H1 (cell line): Measurements from ENCODE around the gene SSH2. TPM values are rescaled to one million over a fixed set of nuclear protein-coding genes. Genes with fewer than 3 reads are reported as not detected.

Experiments used
- CTCF ChIA-PET: fragments of 300-600 bp; sonication (Branson Sonifier 250); formaldehyde crosslinking; loops from one replicate; lab custom pipeline; 2021; ENCODE audit not compliant: partially characterized antibody; lab: Charles Lee
- POLR2A ChIA-PET: fragments of 300-600 bp; sonication (Branson Sonifier 250); formaldehyde crosslinking; loops from one replicate; lab custom pipeline; 2021; ENCODE audit warnings: inconsistent platforms; ENCODE audit not compliant: partially characterized antibody; lab: Charles Lee
- DNase-seq, 2 experiments: peaks; one replicate each; pipeline versions ENCODE4 v3.0.0 to v3.0.0-alpha.2; 2010 to 2022; ENCODE audit warnings: low spot score in 2 of 2, low read depth in 1 of 2, mixed read lengths in 1 of 2
- FAIRE-seq: peaks from 2 replicates; lab custom pipeline; 2011; peaks lifted over from hg19 to GRCh38; lab: Jason Lieb, UNC
- H2AFZ ChIP-seq: 2 replicates; pipeline ENCODE4 v1.8.1; 2012; ENCODE audit warnings: low read length, inconsistent platforms
- H2AK5ac ChIP-seq: 2 replicates; pipeline ENCODE4 v1.6.1; 2013; ENCODE audit warnings: low read depth, low read length
- H2BK120ac ChIP-seq: replicated peaks from 2 replicates; pipeline ENCODE3; 2013; ENCODE audit warnings: low read depth, low read length, inconsistent platforms
- H2BK12ac ChIP-seq: 2 replicates; pipeline ENCODE4 v1.6.1; 2013; ENCODE audit warnings: low read depth, low read length
- H2BK15ac ChIP-seq: 2 replicates; pipeline ENCODE4 v1.6.1; 2013; ENCODE audit warnings: low read length
- H2BK20ac ChIP-seq: 2 replicates; pipeline ENCODE4 v1.6.1; 2013; ENCODE audit warnings: low read length
- H2BK5ac ChIP-seq: 2 replicates; pipeline ENCODE4 v1.6.1; 2013; ENCODE audit warnings: low read depth, low read length
- H3K14ac ChIP-seq: 2 replicates; pipeline ENCODE4 v1.6.1; 2013; ENCODE audit warnings: inconsistent platforms; ENCODE audit not compliant: insufficient read length
- H3K18ac ChIP-seq: 2 replicates; pipeline ENCODE4 v1.6.1; 2013; ENCODE audit warnings: low read length; ENCODE audit errors: extremely low read depth
- H3K23ac ChIP-seq: 2 replicates; pipeline ENCODE4 v1.6.1; 2013; ENCODE audit warnings: inconsistent platforms; ENCODE audit not compliant: insufficient read length
- H3K23me2 ChIP-seq: 2 replicates; pipeline ENCODE4 v1.6.1; 2013; ENCODE audit warnings: low read depth, low read length
- H3K27ac ChIP-seq: 2 replicates; pipeline ENCODE4 v1.6.1; 2011; ENCODE audit warnings: low read depth, low read length, inconsistent platforms
- H3K27me3 ChIP-seq, 4 experiments: replicated peaks in 1 of 4; 1 replicate in 1 of 4; 2 replicates in 3 of 4; pipeline versions ENCODE4 v1.6.1 to v1.8.1; 2011 to 2013; ENCODE audit warnings: low read length in 3 of 4, mild to moderate bottlenecking in 3 of 4, inconsistent platforms in 2 of 4, mixed read lengths in 2 of 4, moderate library complexity in 1 of 4; ENCODE audit not compliant: control insufficient read depth in 3 of 4, insufficient read depth in 3 of 4; ENCODE audit errors: extremely low read depth in 1 of 4
- H3K36me3 ChIP-seq, 4 experiments: 2 replicates each; pipeline versions ENCODE4 v1.6.1 to v1.8.1; 2011 to 2013; ENCODE audit warnings: mild to moderate bottlenecking in 4 of 4, low read length in 3 of 4, moderate library complexity in 2 of 4, control low read depth in 1 of 4, inconsistent platforms in 1 of 4; ENCODE audit not compliant: insufficient read depth in 4 of 4, control insufficient read depth in 2 of 4
- H3K4ac ChIP-seq: replicated peaks from 2 replicates; pipeline ENCODE3; 2013; ENCODE audit warnings: low read length, low read depth, mixed read lengths, inconsistent platforms; ENCODE audit not compliant: insufficient read length
- H3K4me1 ChIP-seq, 4 experiments: replicated peaks in 1 of 4; 1 replicate in 1 of 4; 2 replicates in 3 of 4; pipeline versions ENCODE4 v1.6.1 to v1.8.1; 2011 to 2013; ENCODE audit warnings: low read length in 3 of 4, inconsistent platforms in 2 of 4, mixed read lengths in 1 of 4; ENCODE audit not compliant: insufficient read depth in 4 of 4, control insufficient read depth in 3 of 4
- H3K4me2 ChIP-seq, 2 experiments: 2 replicates each; pipeline versions ENCODE4 v1.6.1 to v1.8.1; 2011 to 2013; ENCODE audit warnings: low read depth in 2 of 2, low read length in 2 of 2, control low read depth in 1 of 2, inconsistent platforms in 1 of 2, mild to moderate bottlenecking in 1 of 2; ENCODE audit not compliant: insufficient read depth in 1 of 2
- H3K4me3 ChIP-seq, 4 experiments: fragments of 200-600, 300-600 bp in 1 of 4; sonication (generic), shearing (Covaris generic), sonication (Bioruptor Twin) in 1 of 4; 2 replicates each; pipeline versions ENCODE4 v1.5.1 to v1.8.1; 2011 to 2016; ENCODE audit warnings: low read length in 4 of 4, low read depth in 3 of 4, control low read depth in 2 of 4, inconsistent platforms in 2 of 4, mild to moderate bottlenecking in 2 of 4, mixed read lengths in 1 of 4, moderate library complexity in 1 of 4; ENCODE audit not compliant: insufficient read depth in 2 of 4; ENCODE audit errors: extremely low read depth in 1 of 4
- H3K56ac ChIP-seq: replicated peaks from 2 replicates; pipeline ENCODE3; 2013; ENCODE audit warnings: low read depth, mild to moderate bottlenecking, mixed read lengths, low read length, inconsistent platforms; ENCODE audit not compliant: insufficient read length
- H3K79me1 ChIP-seq: 2 replicates; pipeline ENCODE4 v1.6.1; 2013; ENCODE audit warnings: low read depth, low read length, control low read depth
- H3K79me2 ChIP-seq, 2 experiments: 2 replicates each; pipeline versions ENCODE4 v1.6.1 to v1.8.1; 2012 to 2013; ENCODE audit warnings: low read length in 2 of 2, mild to moderate bottlenecking in 2 of 2, inconsistent platforms in 1 of 2; ENCODE audit not compliant: insufficient read depth in 2 of 2, control insufficient read depth in 1 of 2
- H3K9ac ChIP-seq, 4 experiments: replicated peaks in 1 of 4; 1 replicate in 1 of 4; 2 replicates in 3 of 4; pipeline versions ENCODE4 v1.6.1 to v1.8.1; 2011 to 2013; ENCODE audit warnings: low read depth in 3 of 4, low read length in 3 of 4, control low read depth in 2 of 4, mild to moderate bottlenecking in 2 of 4, moderate library complexity in 2 of 4, inconsistent platforms in 1 of 4; ENCODE audit errors: extremely low read depth in 1 of 4
- H3K9me3 ChIP-seq, 2 experiments: 2 replicates each; pipeline versions ENCODE4 v1.6.1 to v1.8.1; 2012 to 2013; ENCODE audit warnings: mild to moderate bottlenecking in 2 of 2, moderate library complexity in 2 of 2, control low read depth in 1 of 2, inconsistent platforms in 1 of 2, low read depth in 1 of 2, low read length in 1 of 2, mixed read lengths in 1 of 2; ENCODE audit not compliant: insufficient read depth in 2 of 2
- H4K20me1 ChIP-seq, 2 experiments: replicated peaks in 1 of 2; 2 replicates each; pipeline versions ENCODE3 to v1.8.1; 2011 to 2013; ENCODE audit warnings: inconsistent platforms in 2 of 2, low read length in 2 of 2, mild to moderate bottlenecking in 1 of 2; ENCODE audit not compliant: insufficient read depth in 2 of 2, control insufficient read depth in 1 of 2
- H4K5ac ChIP-seq: 2 replicates; pipeline ENCODE4 v1.6.1; 2013; ENCODE audit warnings: low read length, low read depth, mixed read lengths, inconsistent platforms; ENCODE audit not compliant: insufficient read length
- H4K8ac ChIP-seq: 2 replicates; pipeline ENCODE4 v1.8.0; 2013; ENCODE audit warnings: mild to moderate bottlenecking, moderate library complexity, low read length, inconsistent platforms; ENCODE audit not compliant: insufficient read depth; ENCODE audit errors: extremely low read depth
- H4K91ac ChIP-seq: replicated peaks from 2 replicates; pipeline ENCODE3; 2013; ENCODE audit warnings: low read length, mixed read lengths, inconsistent platforms; ENCODE audit not compliant: insufficient read length
- E2F6 ChIP-seq: IDR thresholded peaks from 2 replicates; pipeline ENCODE4 v1.6.1; 2012; ENCODE audit warnings: inconsistent platforms
- POU5F1 ChIP-seq: IDR thresholded peaks from 2 replicates; pipeline ENCODE4 v1.6.1; 2011; ENCODE audit warnings: low read depth, mild to moderate bottlenecking, low read length, moderate library complexity
- RAD21 ChIP-seq, 2 experiments: IDR thresholded peaks in 1 of 2; conservative IDR thresholded peaks in 1 of 2; 2 replicates each; pipeline ENCODE4 v1.6.1; 2011; ENCODE audit warnings: low read depth in 2 of 2, low read length in 2 of 2, improper control_type of control experiment in 1 of 2, inconsistent platforms in 1 of 2, mild to moderate bottlenecking in 1 of 2, moderate library complexity in 1 of 2
- RNF2 ChIP-seq: fragments of 200-900, 300-1000 bp; sonication (generic); IDR thresholded peaks from 2 replicates; pipeline ENCODE4 v1.7.1; 2016; ENCODE audit warnings: borderline replicate concordance, low read depth, mild to moderate bottlenecking, antibody characterized with exemption, low read length; ENCODE audit not compliant: poor library complexity, severe bottlenecking; ENCODE audit errors: missing control alignments
- SUZ12 ChIP-seq: fragments of 200-600 bp; sonication (generic); IDR thresholded peaks from 2 replicates; pipeline ENCODE4 v1.6.1; 2012; ENCODE audit warnings: mild to moderate bottlenecking, inconsistent platforms, low read length, moderate library complexity, mixed read lengths
- WGBS, 2 experiments: shearing (Covaris generic) in 1 of 2; methylation state at CpG; one replicate each; pipeline versions ENCODE4 v1.1.6 to v1.1.7; 2013 to 2015; ENCODE audit warnings: low lambda C conversion rate in 2 of 2, mixed read lengths in 2 of 2, inconsistent platforms in 1 of 2, low coverage in 1 of 2, missing lambda C conversion rate in 1 of 2; ENCODE audit not compliant: insufficient replicate concordance in 2 of 2, insufficient coverage in 1 of 2, insufficient read length in 1 of 2; ENCODE audit errors: extremely low coverage in 1 of 2, missing lambda C conversion rate in 1 of 2; 5-methylcytosine and 5-hydroxymethylcytosine counted together
- polyA plus RNA-seq, 7 experiments: library from polyadenylated mRNA; depleted of rRNA in 3 of 7; stranded (reverse) in 5 of 7; unstranded in 2 of 7; fragments of >200 nt in 5 of 7; fragments of 200-250 nt in 2 of 7; gene quantifications; 1 replicate in 5 of 7; 2 replicates in 1 of 7; 4 replicates in 1 of 7; pipeline versions ENCODE4 v1.2.1 to v1.2.3, GENCODE V29; 2011 to 2013; ENCODE audit warnings: missing spikeins in 2 of 7, mixed read lengths in 2 of 7
- total RNA-seq: library from RNA; stranded (reverse); fragmentation: NEBNext Ultra II Directional; extraction: Animal tissue kit (Norgen Biotek cat#: 25700); gene quantifications from 2 replicates; pipeline ENCODE4 v1.2.1, GENCODE V29; 2021
- TF ChIP-seq, protein P1 (sequence below): IDR thresholded peaks from 2 replicates; pipeline ENCODE4 v1.6.1; 2011; ENCODE audit warnings: low read length, improper control_type of control experiment

The SSH2 gene
- total and polyA plus RNA-seq, 2 of the 8 experiments (the other 6 are each of a cell fraction or from before 2014, with no cell fraction given): 5.2 to 15.9 TPM

GRCh38 chr17:29776026-29776425 lies 154.0 kb downstream of the SSH2 start:
- ChIA-PET POLR2A (no interaction called here), CTCF (interaction anchor here (0.6 to 9.1 kb wide), 10 partner anchors 8 to 159 kb away, joined by 3 to 97 read pairs (median 4); no protein-coding TSS in a partner anchor)
- Histone ChIP-seq H3K4ac (no peak overlapping the region), H3K56ac (no peak overlapping the region), H3K9me3 (no peaks in the 10 kb centered on the region), H3K9ac (no peak overlapping the region; a peak in 1 of 7 replicates), H3K79me1 (no peaks in the 10 kb centered on the region), H3K23me2 (no peaks in the 10 kb centered on the region), H3K14ac (no peak overlapping the region), H4K20me1 (no peaks in the 10 kb centered on the region), H2AFZ (no peak overlapping the region), H2BK20ac (no peak overlapping the region), H3K36me3 (no peaks in the 10 kb centered on the region), H3K18ac (no peak overlapping the region), H2BK12ac (no peak overlapping the region), H2BK5ac (no peak overlapping the region), H3K27ac (no peak overlapping the region), H3K4me1 (no peaks in the 10 kb centered on the region), H3K27me3 (no peaks in the 10 kb centered on the region), H4K91ac (no peak overlapping the region), H2BK120ac (no peak overlapping the region), H4K5ac (no peak overlapping the region), H3K4me3 (no peak overlapping the region), H3K79me2 (no peaks in the 10 kb centered on the region), H2AK5ac (no peak overlapping the region), H2BK15ac (no peak overlapping the region), H4K8ac (no peak overlapping the region), H3K23ac (no peak overlapping the region), H3K4me2 (no peak overlapping the region)
- WGBS, 2 experiments: 82% methylated on average over 5 of the region's 5 CpGs; no CpG with 5 or more reads in 1 of the 2 experiments
- TF ChIP-seq RAD21 (IDR thresholded peaks at IDR 0.05 in 1 of 2, conservative IDR thresholded peaks at IDR 0.05 in 1 of 2; ENCODE audit: low read depth in 2 of 2, low read length in 2 of 2): no peak
- TF ChIP-seq POU5F1: no peak
- no peak for TF ChIP-seq SUZ12
- TF ChIP-seq E2F6: no peak
- TF ChIP-seq, protein P1, sequence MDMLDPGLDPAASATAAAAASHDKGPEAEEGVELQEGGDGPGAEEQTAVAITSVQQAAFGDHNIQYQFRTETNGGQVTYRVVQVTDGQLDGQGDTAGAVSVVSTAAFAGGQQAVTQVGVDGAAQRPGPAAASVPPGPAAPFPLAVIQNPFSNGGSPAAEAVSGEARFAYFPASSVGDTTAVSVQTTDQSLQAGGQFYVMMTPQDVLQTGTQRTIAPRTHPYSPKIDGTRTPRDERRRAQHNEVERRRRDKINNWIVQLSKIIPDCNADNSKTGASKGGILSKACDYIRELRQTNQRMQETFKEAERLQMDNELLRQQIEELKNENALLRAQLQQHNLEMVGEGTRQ: no peak
- no peak for TF ChIP-seq RNF2
- DNase-seq (no peak), FAIRE-seq (no peak)
